Mononuclear cell (primary cell): ENCODE data around the gene GOSR2. TPM values are rescaled to one million over a fixed set of nuclear protein-coding genes. Genes with fewer than 3 reads are reported as not detected.
A peak's percentile ranks its signal among the peaks of the same experiment; 100 is the strongest.

Source experiments
- H3K27me3 ChIP-seq: 2 replicates; pipeline ENCODE4 v1.6.0; 2011; ENCODE audit warnings: low read length, control low read depth; ENCODE audit not compliant: insufficient read depth
- H3K4me1 ChIP-seq: 2 replicates; pipeline ENCODE4 v1.5.1; 2011; ENCODE audit warnings: mild to moderate bottlenecking, low read length, control low read depth; ENCODE audit not compliant: insufficient read depth
- H3K4me3 ChIP-seq: 2 replicates; pipeline ENCODE4 v1.5.1; 2011; ENCODE audit warnings: mild to moderate bottlenecking, low read length, moderate library complexity
- H3K9me3 ChIP-seq: 2 replicates; pipeline ENCODE4 v1.5.1; 2011; ENCODE audit warnings: low read depth, mild to moderate bottlenecking, control low read depth, low read length
- total RNA-seq: library from RNA; depleted of rRNA; stranded (reverse); fragments of >200 nt; gene quantifications from one replicate; pipeline ENCODE4 v1.2.3, GENCODE V29; 2012

The GOSR2 gene
- total RNA-seq, result 27.5 TPM

- Histone ChIP-seq H3K27me3 (no peaks in the 10 kb centered on the region), H3K4me3 (peak within 1 kb of the TSS; percentile 99), H3K9me3 (no peaks in the 10 kb centered on the region), H3K4me1 (peaks cover 23% of the 10 kb centered on the region)
Observed at GRCh38 chr17:46922804-46923635, at the start of gene GOSR2. TSS of gene GOSR2 (plus strand) at chr17:46923160. CDS start at chr17:46923193, 33 bp downstream.

DNA sequence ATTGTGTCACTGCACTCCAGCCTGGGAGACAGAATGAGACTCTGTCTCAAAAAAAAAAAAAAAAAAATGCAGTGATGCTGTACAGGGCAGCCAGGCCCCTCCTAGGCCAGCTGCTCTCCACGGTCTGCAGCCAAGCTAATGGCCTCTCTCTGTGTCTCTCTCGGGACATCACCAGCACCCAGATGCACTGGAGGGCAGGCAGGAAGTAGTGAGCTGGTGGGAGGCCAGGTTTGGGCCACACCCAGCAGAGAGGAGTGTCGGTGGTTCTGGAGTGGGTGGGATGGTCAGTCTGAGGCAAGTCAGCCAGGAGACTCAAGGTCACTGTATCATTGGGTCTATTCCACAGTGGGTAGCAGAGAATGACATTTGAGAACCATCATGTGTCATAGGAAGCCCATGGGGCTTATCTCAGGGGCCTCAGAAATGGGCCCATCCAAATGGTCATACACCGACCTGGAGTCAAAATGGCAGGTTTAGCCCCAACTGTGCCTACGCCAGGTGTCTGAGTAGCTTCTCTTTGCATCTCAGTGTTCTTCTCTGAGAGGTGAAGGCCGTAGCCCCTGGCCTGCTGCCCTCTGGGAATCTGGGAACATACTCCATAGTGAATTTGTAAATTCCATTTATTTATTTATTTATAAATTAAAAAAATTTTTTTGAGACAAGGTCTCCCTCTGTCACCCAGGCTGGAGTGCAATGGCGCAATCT is 48.9 kb upstream of the GOSR2 start:
- Histone ChIP-seq H3K27me3 (no peaks in the 10 kb centered on the region), H3K4me1 (peaks cover 33% of the 10 kb centered on the region), H3K9me3 (no peaks in the 10 kb centered on the region), H3K4me3 (no peak overlapping the region)

GRCh38 chr17:46874906-46875305 is 48.1 kb upstream of the GOSR2 start:
- H3K9me3 ChIP-seq, result no peaks in the 10 kb centered on the region
- H3K4me1 ChIP-seq, result peaks cover 33% of the 10 kb centered on the region
- H3K27me3 ChIP-seq, result no peaks in the 10 kb centered on the region
- no peak overlapping the region for H3K4me3 ChIP-seq

- no peaks in the 10 kb centered on the region for H3K27me3 ChIP-seq
- H3K9me3 ChIP-seq, result no peaks in the 10 kb centered on the region
- H3K4me1 ChIP-seq, result peaks cover 33% of the 10 kb centered on the region
- H3K4me3 ChIP-seq, result no peak overlapping the region
Observed at GRCh38 chr17:46875849-46876352, 47.1 kb upstream of the GOSR2 start.

DNA sequence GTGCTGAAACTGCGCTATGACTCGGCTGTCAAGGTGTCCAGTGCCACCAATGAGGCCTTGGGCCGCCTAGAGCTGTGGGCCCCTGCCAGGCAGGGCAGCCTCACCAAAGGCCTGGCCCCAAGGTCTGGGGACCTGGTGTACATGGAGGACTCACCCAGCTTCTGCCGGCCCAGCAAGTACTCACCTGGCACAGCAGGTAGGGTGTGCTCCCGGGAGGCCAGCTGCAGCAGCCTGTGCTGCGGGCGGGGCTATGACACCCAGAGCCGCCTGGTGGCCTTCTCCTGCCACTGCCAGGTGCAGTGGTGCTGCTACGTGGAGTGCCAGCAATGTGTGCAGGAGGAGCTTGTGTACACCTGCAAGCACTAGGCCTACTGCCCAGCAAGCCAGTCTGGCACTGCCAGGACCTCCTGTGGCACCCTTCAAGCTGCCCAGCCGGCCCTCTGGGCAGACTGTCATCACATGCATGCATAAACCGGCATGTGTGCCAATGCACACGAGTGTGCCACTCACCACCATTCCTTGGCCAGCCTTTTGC is 46.5 kb upstream of the GOSR2 start:
- H3K4me1 ChIP-seq, result peaks cover 33% of the 10 kb centered on the region
- no peaks in the 10 kb centered on the region for H3K27me3 ChIP-seq
- H3K4me3 ChIP-seq, result no peak overlapping the region
- H3K9me3 ChIP-seq, result no peaks in the 10 kb centered on the region

DNA sequence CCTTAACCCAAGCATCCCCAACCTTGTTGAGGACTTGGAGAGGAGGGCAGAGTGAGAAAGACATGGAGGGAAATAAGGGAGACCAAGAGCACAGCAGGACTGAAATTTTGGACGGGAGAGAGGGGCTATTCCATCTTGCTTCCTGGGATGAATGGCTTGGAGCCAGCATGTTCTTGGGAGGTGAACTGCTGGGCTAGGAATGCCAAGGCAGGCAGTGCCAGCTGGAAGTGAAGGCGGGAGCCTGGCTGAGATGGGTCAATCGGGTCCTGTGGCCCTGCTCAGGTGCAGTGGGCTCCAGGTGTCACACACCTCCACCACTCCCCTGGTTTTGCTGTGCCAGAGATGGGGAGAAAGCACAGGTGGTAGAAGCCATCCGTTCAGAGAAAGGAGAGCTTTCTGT is 46.0 kb upstream of the GOSR2 start:
- Histone ChIP-seq H3K4me1 (peaks cover 33% of the 10 kb centered on the region), H3K4me3 (no peak overlapping the region), H3K9me3 (no peaks in the 10 kb centered on the region), H3K27me3 (no peaks in the 10 kb centered on the region)

- Histone ChIP-seq H3K4me1 (peaks cover 33% of the 10 kb centered on the region), H3K27me3 (no peaks in the 10 kb centered on the region)
Observed at GRCh38 chr17:46877466-46877865, 45.5 kb upstream of the GOSR2 start.

DNA sequence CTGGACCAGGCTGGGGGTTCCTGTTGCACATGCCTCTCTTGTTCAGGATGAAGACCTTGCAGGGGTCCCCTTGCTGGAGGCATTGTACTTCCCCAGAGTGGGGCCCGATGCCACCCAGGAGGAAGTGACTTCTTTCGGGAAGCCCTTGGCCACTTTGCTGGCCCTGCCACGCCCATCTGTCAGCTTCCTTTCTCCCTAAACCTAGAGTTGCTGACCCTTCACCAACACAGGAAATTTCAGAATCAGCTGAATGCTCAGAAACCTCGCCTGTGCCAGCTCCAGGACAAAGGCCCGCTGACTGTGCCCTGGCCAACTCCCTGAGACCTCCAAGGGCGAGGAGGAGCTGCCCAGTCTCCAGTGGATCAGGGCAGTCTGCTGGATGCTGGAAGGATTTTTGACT is 44.9 kb upstream of the GOSR2 start:
- Histone ChIP-seq H3K27me3 (no peaks in the 10 kb centered on the region), H3K4me1 (peaks cover 33% of the 10 kb centered on the region), H3K4me3 (no peak overlapping the region), H3K9me3 (no peaks in the 10 kb centered on the region)

More at GRCh38 chr17:46877466-46877865, 45.5 kb upstream of the GOSR2 start:
- Histone ChIP-seq H3K4me3 (no peak overlapping the region), H3K9me3 (no peaks in the 10 kb centered on the region)

DNA sequence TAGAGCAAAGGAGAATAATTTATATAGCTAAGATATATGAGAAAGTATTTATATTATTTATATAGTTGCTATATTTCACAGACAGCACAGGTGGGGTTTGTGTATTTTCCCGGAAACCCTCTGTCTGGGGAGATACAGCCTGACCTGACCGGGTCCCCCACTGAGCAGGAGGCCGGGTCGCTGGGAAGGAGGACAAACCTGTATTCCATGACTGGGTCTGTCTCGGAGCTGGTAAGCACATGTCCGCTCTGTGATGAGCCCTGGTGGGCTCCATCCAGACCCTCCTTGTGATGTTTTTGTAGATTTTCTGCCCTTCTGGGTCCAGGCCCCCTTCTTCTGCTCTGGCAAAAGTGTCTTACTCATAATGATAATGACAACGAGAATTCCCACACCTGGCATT is 43.9 kb upstream of the GOSR2 start:
- H3K9me3 ChIP-seq, result no peaks in the 10 kb centered on the region
- H3K4me3 ChIP-seq, result no peak overlapping the region
- H3K27me3 ChIP-seq, result no peaks in the 10 kb centered on the region
- H3K4me1 ChIP-seq, result peaks cover 33% of the 10 kb centered on the region

DNA sequence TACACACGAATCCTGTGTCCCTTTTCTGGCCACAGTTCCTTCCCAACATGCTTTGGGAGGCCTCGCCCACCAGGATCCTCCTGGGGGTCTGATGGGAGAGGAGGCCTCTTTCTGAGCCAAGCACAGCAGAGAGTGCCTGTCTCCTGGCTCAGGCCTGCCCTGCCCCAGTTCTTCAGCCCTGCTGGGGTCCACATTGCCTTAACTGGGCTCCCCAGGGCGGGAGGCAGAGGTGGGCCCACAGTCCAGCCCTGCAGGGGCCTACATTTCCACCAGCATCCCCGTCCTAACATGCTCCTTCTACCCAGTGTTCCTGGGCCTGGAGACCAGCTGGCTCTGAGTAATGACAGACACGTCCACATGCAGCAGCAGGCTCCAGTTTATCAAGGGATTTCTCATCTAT is 41.9 kb upstream of the GOSR2 start:
- peaks cover 20% of the 10 kb centered on the region for H3K4me1 ChIP-seq
- H3K4me3 ChIP-seq, result no peak overlapping the region
- H3K27me3 ChIP-seq, result no peaks in the 10 kb centered on the region
- H3K9me3 ChIP-seq, result no peaks in the 10 kb centered on the region

GRCh38 chr17:46882666-46883065 is 40.3 kb upstream of the GOSR2 start:
- no peak overlapping the region for H3K4me3 ChIP-seq
- H3K4me1 ChIP-seq, result peaks cover 13% of the 10 kb centered on the region
- no peaks in the 10 kb centered on the region for H3K27me3 ChIP-seq

DNA sequence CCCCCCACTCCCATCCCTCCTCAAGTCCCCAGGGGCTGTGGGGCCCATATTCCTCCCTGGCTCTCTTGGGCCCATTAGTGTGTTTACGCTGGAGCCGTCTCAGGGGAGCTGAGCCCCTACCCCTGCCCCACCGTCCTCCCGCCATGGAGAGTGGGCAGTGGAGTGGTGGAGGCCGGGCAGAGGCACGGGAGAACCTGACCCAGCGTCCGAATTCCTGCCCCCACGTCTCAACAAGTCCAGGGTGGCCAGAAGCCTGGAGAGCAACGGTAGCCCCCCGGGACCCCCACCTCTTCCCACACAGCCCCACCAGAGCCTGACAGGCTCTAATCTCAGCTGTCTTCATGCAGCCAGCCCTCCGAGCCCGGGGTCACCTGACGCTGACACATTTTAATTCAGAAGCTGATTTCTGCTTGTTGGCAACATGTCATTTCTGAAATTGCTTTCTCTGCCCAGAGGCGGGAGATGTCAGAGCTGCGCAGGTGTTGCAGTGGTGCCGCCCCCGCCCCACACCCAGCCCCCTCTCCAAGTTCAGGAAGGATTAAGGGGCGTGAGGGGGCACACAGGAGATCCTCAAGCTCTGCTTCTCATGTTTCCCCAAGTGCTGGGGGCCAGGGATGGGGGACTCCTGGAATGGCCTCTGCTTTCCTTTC is 39.0 kb upstream of the GOSR2 start:
- no peaks in the 10 kb centered on the region for H3K4me1 ChIP-seq
- H3K4me3 ChIP-seq, result no peak overlapping the region
- no peaks in the 10 kb centered on the region for H3K27me3 ChIP-seq
- H3K9me3 ChIP-seq, result no peaks in the 10 kb centered on the region

More at GRCh38 chr17:46882666-46883065, 40.3 kb upstream of the GOSR2 start:
- no peaks in the 10 kb centered on the region for H3K9me3 ChIP-seq

DNA sequence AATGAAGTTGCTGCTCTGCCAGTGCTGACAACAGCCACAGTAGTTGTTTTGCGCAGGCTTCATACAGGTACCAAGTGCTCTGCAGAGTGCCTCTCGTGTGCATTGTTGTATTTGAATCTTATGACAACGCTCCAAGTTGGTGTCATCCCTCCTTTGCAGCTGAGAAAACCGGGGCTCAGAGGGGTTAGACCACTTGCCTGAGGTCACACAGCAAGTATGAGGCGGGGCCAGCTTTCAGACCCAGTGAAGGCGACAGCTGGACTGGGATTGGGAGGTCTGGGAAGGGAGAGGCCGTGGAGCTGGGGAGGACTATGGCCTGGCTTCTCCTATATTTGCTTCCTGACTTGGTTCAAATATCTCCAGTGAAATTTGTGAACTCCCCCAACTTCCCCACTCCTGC is 38.4 kb upstream of the GOSR2 start:
- Histone ChIP-seq H3K9me3 (no peaks in the 10 kb centered on the region), H3K4me1 (no peaks in the 10 kb centered on the region), H3K4me3 (no peak overlapping the region), H3K27me3 (no peaks in the 10 kb centered on the region)

- H3K9me3 ChIP-seq, result no peaks in the 10 kb centered on the region
- no peaks in the 10 kb centered on the region for H3K4me1 ChIP-seq
- H3K4me3 ChIP-seq, result no peak overlapping the region
- H3K27me3 ChIP-seq, result no peaks in the 10 kb centered on the region
Observed at GRCh38 chr17:46885415-46886309, 37.3 kb upstream of the GOSR2 start.
